Measurements from ENCODE around the gene OR6V1.

Gene OR6V1

GRCh38 chr7:143048827-143049226 lies 3.3 kb upstream of the OR6V1 start:
- no peak for TF ChIP-seq CTCF (conservative IDR thresholded peaks at IDR 0.05; ENCODE audit: control insufficient read depth, insufficient read depth, low read depth, low read length)
- no peak overlapping the region for H3K4me3 ChIP-seq (ENCODE audit: control insufficient read depth, low read depth, low read length)
- peak; percentile 65 for DNase-seq (ENCODE audit: low read depth)

- peak; percentile 52 for DNase-seq (ENCODE audit: low read depth)
- no peak overlapping the region for H3K4me3 ChIP-seq (ENCODE audit: control insufficient read depth, low read depth, low read length)
- no peak for TF ChIP-seq CTCF (conservative IDR thresholded peaks at IDR 0.05; ENCODE audit: control insufficient read depth, insufficient read depth, low read depth, low read length)
These were observed 2.8 kb upstream of the OR6V1 start for GRCh38 chr7:143049362-143049761.

- H3K4me3 ChIP-seq (ENCODE audit: control insufficient read depth, low read depth, low read length): no peak overlapping the region
- no peak for TF ChIP-seq CTCF (conservative IDR thresholded peaks at IDR 0.05; ENCODE audit: control insufficient read depth, insufficient read depth, low read depth, low read length)
- DNase-seq (ENCODE audit: low read depth): no peak
These were observed 1.2 kb upstream of the OR6V1 start for GRCh38 chr7:143050931-143051330.

- no peak for TF ChIP-seq CTCF (conservative IDR thresholded peaks at IDR 0.05; ENCODE audit: control insufficient read depth, insufficient read depth, low read depth, low read length)
- no peak for DNase-seq (ENCODE audit: low read depth)
These were observed 2.5 kb downstream of the OR6V1 start for GRCh38 chr7:143054621-143055020.

GRCh38 chr7:143055754-143056153 lies 3.6 kb downstream of the OR6V1 start:
- no peak for DNase-seq (ENCODE audit: low read depth)
- no peak for TF ChIP-seq CTCF (conservative IDR thresholded peaks at IDR 0.05; ENCODE audit: control insufficient read depth, insufficient read depth, low read depth, low read length)
- no peak overlapping the region for H3K4me3 ChIP-seq (ENCODE audit: control insufficient read depth, low read depth, low read length)

More at GRCh38 chr7:143054621-143055020, 2.5 kb downstream of the OR6V1 start:
- no peak overlapping the region for H3K4me3 ChIP-seq (ENCODE audit: control insufficient read depth, low read depth, low read length)

- no peak overlapping the region for H3K4me3 ChIP-seq (ENCODE audit: control insufficient read depth, low read depth, low read length)
- DNase-seq (ENCODE audit: low read depth): no peak
- TF ChIP-seq CTCF (conservative IDR thresholded peaks at IDR 0.05; ENCODE audit: control insufficient read depth, insufficient read depth, low read depth, low read length): no peak
These were observed 11.6 kb downstream of the OR6V1 start for GRCh38 chr7:143063741-143064140.

GRCh38 chr7:143068446-143068845 lies 16.3 kb downstream of the OR6V1 start:
- DNase-seq (ENCODE audit: low read depth): no peak
- TF ChIP-seq CTCF (conservative IDR thresholded peaks at IDR 0.05; ENCODE audit: control insufficient read depth, insufficient read depth, low read depth, low read length): no peak
- no peak overlapping the region for H3K4me3 ChIP-seq (ENCODE audit: control insufficient read depth, low read depth, low read length)

Measured in fibroblast of mammary gland (primary cell).